ENCODE measurements around the gene MMP24.

The MMP24 gene

DNA sequence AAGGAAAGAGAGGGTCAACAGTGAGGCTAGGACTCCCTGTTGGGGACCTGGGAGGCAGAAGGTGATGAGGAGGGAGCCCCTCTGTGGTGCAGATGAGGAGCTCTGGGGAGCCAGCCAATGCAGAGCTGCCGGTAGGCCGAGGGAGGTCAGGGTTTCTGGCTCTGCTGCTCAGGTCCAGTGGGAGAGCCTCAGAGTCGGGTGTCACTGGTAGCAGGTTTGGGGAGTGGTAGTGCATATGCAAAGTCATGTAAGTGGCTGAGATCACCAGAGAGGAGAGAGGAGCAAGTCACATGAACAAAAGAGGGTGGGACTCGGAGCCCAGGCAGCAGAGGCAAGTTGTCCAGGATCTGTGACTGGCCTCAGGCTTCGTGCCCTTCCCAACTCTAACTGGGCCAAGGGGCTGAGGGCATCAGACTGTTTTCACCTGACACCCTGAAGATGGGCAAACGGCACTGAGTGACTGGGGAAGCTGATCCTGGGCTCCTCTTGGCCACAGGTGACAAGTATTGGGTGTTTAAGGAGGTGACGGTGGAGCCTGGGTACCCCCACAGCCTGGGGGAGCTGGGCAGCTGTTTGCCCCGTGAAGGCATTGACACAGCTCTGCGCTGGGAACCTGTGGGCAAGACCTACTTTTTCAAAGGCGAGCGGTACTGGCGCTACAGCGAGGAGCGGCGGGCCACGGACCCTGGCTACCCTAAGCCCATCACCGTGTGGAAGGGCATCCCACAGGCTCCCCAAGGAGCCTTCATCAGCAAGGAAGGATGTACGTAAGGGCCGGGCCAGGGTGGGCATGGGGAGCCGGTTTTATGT lies 44.8 kb downstream of the MMP24 start:
- Histone ChIP-seq H2AFZ (ENCODE audit: low read length) (no peak overlapping the region), H3K4me1 (ENCODE audit: control insufficient read depth in 2 of 2, insufficient read depth in 1 of 2, low read depth in 1 of 2, low read length in 2 of 2) (peaks cover 1 to 2% of the 10 kb centered on the region in 2 donors), H3K9me3 (replicated peaks in 1 of 2; ENCODE audit: control insufficient read depth in 2 of 2, insufficient read depth in 1 of 2, low read depth in 1 of 2, low read length in 2 of 2) (no peaks in the 10 kb centered on the region), H3K27me3 (ENCODE audit: control insufficient read depth in 3 of 3, insufficient read depth in 3 of 3, low read depth in 1 of 3, low read length in 3 of 3) (no peaks in the 10 kb centered on the region), H4K8ac (ENCODE audit: low read depth, low read length) (no peak overlapping the region), H2BK15ac (ENCODE audit: low read length) (no peak overlapping the region), H3K4ac (ENCODE audit: low read length) (no peak overlapping the region), H4K91ac (ENCODE audit: low read depth, low read length, poor library complexity) (peak overlapping the region; percentile 40), H3K9ac (ENCODE audit: low read depth, low read length, poor library complexity) (peak overlapping the region; percentile 5), H2AK5ac (ENCODE audit: low read depth, low read length) (no peak overlapping the region), H3K79me1 (ENCODE audit: low read depth, low read length) (no peaks in the 10 kb centered on the region), H2BK5ac (ENCODE audit: low read length) (peak overlapping the region; percentile 22), H3K23ac (ENCODE audit: low read depth, low read length, poor library complexity) (no peak overlapping the region), H3K14ac (ENCODE audit: low read length) (no peak overlapping the region), H3K27ac (replicated peaks; ENCODE audit: low read length) (no peak overlapping the region), H3K36me3 (replicated peaks in 1 of 2; ENCODE audit: control insufficient read depth in 2 of 2, insufficient read depth in 2 of 2, low read length in 2 of 2) (peaks cover 1 to 12% of the 10 kb centered on the region in 2 donors), H3K18ac (ENCODE audit: low read length) (no peak overlapping the region), H2BK12ac (ENCODE audit: low read length) (no peak overlapping the region), H3K4me2 (ENCODE audit: insufficient read depth, low read length, poor library complexity, severe bottlenecking) (no peak overlapping the region), H2BK120ac (ENCODE audit: low read depth, low read length) (no peak overlapping the region), H3K4me3 (ENCODE audit: low read length in 2 of 2) (no peak overlapping the region)
- no CpG with 5 or more reads among the region's 20 CpGs for WGBS, 2 donors (ENCODE audit: extremely low coverage in 2 of 2, insufficient read length in 2 of 2, insufficient replicate concordance in 1 of 2)
- DNase-seq (ENCODE audit: low spot score): no peak

- no peak for DNase-seq (ENCODE audit: low spot score)
- peaks cover 2 to 3% of the 10 kb centered on the region in 2 donors for H3K4me1 ChIP-seq (ENCODE audit: control insufficient read depth in 2 of 2, insufficient read depth in 1 of 2, low read depth in 1 of 2, low read length in 2 of 2)
- no peak overlapping the region for H2BK15ac ChIP-seq (ENCODE audit: low read length)
- no peak overlapping the region for H2BK12ac ChIP-seq (ENCODE audit: low read length)
- no peak overlapping the region for H2BK120ac ChIP-seq (ENCODE audit: low read depth, low read length)
- H3K18ac ChIP-seq (ENCODE audit: low read length): no peak overlapping the region
- H3K14ac ChIP-seq (ENCODE audit: low read length): no peak overlapping the region
- H3K79me1 ChIP-seq (ENCODE audit: low read depth, low read length): no peaks in the 10 kb centered on the region
- H3K4ac ChIP-seq (ENCODE audit: low read length): no peak overlapping the region
- no peak overlapping the region for H2AFZ ChIP-seq (ENCODE audit: low read length)
- H3K4me3 ChIP-seq (ENCODE audit: low read length in 2 of 2): no peak overlapping the region
- H3K27ac ChIP-seq (replicated peaks; ENCODE audit: low read length): no peak overlapping the region
- H2BK5ac ChIP-seq (ENCODE audit: low read length): peak overlapping the region; percentile 22
- H3K4me2 ChIP-seq (ENCODE audit: insufficient read depth, low read length, poor library complexity, severe bottlenecking): no peak overlapping the region
- no peaks in the 10 kb centered on the region for H3K27me3 ChIP-seq (ENCODE audit: control insufficient read depth in 3 of 3, insufficient read depth in 3 of 3, low read depth in 1 of 3, low read length in 3 of 3)
- H3K23ac ChIP-seq (ENCODE audit: low read depth, low read length, poor library complexity): no peak overlapping the region
- H4K91ac ChIP-seq (ENCODE audit: low read depth, low read length, poor library complexity): no peak overlapping the region
- no peaks in the 10 kb centered on the region for H3K9me3 ChIP-seq (replicated peaks in 1 of 2; ENCODE audit: control insufficient read depth in 2 of 2, insufficient read depth in 1 of 2, low read depth in 1 of 2, low read length in 2 of 2)
- no peak overlapping the region for H2AK5ac ChIP-seq (ENCODE audit: low read depth, low read length)
- H4K8ac ChIP-seq (ENCODE audit: low read depth, low read length): no peak overlapping the region
- WGBS, 2 donors (ENCODE audit: extremely low coverage in 2 of 2, insufficient read length in 2 of 2, insufficient replicate concordance in 1 of 2): no CpG with 5 or more reads among the region's 7 CpGs
- peak overlapping the region; percentile 5 for H3K9ac ChIP-seq (ENCODE audit: low read depth, low read length, poor library complexity)
- H3K36me3 ChIP-seq (replicated peaks in 1 of 2; ENCODE audit: control insufficient read depth in 2 of 2, insufficient read depth in 2 of 2, low read length in 2 of 2): peaks cover 1 to 18% of the 10 kb centered on the region in 2 donors
Observed at GRCh38 chr20:35271904-35272303, 45.4 kb downstream of the MMP24 start.

DNA sequence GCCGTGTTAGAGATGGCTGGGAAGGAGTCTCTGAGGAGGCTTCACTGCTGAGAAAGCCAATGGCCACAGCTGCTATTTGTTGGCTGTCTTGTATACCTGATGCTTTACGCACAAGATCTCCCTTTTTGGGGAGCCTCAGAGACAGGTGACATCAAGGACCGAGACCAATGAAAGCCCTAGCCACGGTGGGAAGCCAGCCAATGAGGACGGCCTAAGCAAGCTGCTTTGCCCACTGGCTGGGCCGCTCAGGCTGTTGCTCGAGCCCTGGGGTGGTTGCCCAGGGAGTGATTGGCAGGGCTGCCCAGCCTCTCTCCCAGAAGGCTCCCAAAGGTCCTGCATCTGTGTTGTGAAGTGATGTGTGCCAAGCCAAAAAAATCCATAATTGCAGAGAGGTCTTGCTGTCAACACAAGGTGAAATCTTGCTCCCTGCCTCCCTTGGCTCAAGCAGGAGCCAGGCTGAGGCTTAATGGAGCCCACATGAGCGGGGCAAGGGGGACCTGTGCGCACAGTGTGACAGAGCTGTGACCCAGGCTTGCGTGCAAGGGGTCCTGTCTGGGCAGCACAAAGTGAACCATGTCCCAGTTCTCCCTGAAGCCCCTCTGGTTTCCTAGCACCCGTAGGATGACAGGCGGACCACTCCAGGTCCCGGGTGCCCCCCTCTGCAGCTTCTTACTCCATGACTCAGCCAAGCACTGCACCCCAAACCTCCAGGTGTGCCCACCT lies 47.1 kb downstream of the MMP24 start:
- Histone ChIP-seq H3K4me2 (ENCODE audit: insufficient read depth, low read length, poor library complexity, severe bottlenecking) (no peak overlapping the region), H2BK12ac (ENCODE audit: low read length) (no peak overlapping the region), H3K36me3 (replicated peaks in 1 of 2; ENCODE audit: control insufficient read depth in 2 of 2, insufficient read depth in 2 of 2, low read length in 2 of 2) (peaks cover 5 to 28% of the 10 kb centered on the region in 2 donors), H2BK120ac (ENCODE audit: low read depth, low read length) (no peak overlapping the region), H3K9me3 (replicated peaks in 1 of 2; ENCODE audit: control insufficient read depth in 2 of 2, insufficient read depth in 1 of 2, low read depth in 1 of 2, low read length in 2 of 2) (no peaks in the 10 kb centered on the region), H2AFZ (ENCODE audit: low read length) (no peak overlapping the region), H3K27ac (replicated peaks; ENCODE audit: low read length) (no peak overlapping the region), H3K23ac (ENCODE audit: low read depth, low read length, poor library complexity) (peak overlapping the region; percentile 87), H3K4me3 (ENCODE audit: low read length in 2 of 2) (no peak overlapping the region), H4K8ac (ENCODE audit: low read depth, low read length) (no peak overlapping the region), H3K79me1 (ENCODE audit: low read depth, low read length) (no peaks in the 10 kb centered on the region), H2AK5ac (ENCODE audit: low read depth, low read length) (no peak overlapping the region), H3K27me3 (ENCODE audit: control insufficient read depth in 3 of 3, insufficient read depth in 3 of 3, low read depth in 1 of 3, low read length in 3 of 3) (no peaks in the 10 kb centered on the region), H3K4me1 (ENCODE audit: control insufficient read depth in 2 of 2, insufficient read depth in 1 of 2, low read depth in 1 of 2, low read length in 2 of 2) (peaks cover 8% of the 10 kb centered on the region in 2 donors), H3K9ac (ENCODE audit: low read depth, low read length, poor library complexity) (no peak overlapping the region), H2BK5ac (ENCODE audit: low read length) (no peak overlapping the region), H3K14ac (ENCODE audit: low read length) (no peak overlapping the region), H4K91ac (ENCODE audit: low read depth, low read length, poor library complexity) (no peak overlapping the region), H3K18ac (ENCODE audit: low read length) (no peak overlapping the region), H3K4ac (ENCODE audit: low read length) (no peak overlapping the region), H2BK15ac (ENCODE audit: low read length) (no peak overlapping the region)
- DNase-seq (ENCODE audit: low spot score): no peak
- no CpG with 5 or more reads among the region's 13 CpGs for WGBS, 2 donors (ENCODE audit: extremely low coverage in 2 of 2, insufficient read length in 2 of 2, insufficient replicate concordance in 1 of 2)
